ENCODE measurements around the gene ING3.
"Not testable (repeated sequence)": the region's sequence is repeated elsewhere in the genome, so short reads cannot be mapped to it uniquely, and the experiment has no call there.

GRCh38 chr7:121005058-121005457 lies 54.5 kb downstream of the ING3 start:
- TF ChIP-seq, protein P1, sequence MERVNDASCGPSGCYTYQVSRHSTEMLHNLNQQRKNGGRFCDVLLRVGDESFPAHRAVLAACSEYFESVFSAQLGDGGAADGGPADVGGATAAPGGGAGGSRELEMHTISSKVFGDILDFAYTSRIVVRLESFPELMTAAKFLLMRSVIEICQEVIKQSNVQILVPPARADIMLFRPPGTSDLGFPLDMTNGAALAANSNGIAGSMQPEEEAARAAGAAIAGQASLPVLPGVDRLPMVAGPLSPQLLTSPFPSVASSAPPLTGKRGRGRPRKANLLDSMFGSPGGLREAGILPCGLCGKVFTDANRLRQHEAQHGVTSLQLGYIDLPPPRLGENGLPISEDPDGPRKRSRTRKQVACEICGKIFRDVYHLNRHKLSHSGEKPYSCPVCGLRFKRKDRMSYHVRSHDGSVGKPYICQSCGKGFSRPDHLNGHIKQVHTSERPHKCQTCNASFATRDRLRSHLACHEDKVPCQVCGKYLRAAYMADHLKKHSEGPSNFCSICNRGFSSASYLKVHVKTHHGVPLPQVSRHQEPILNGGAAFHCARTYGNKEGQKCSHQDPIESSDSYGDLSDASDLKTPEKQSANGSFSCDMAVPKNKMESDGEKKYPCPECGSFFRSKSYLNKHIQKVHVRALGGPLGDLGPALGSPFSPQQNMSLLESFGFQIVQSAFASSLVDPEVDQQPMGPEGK (CRISPR knock-in tag; IDR thresholded peaks at IDR 0.05): not testable (repeated sequence)
- TF ChIP-seq FOXA3 (CRISPR knock-in tag; IDR thresholded peaks at IDR 0.05); CCAR2 (optimal IDR thresholded peaks at IDR 0.05; ENCODE audit: low read depth, low read length); EP300 (IDR thresholded peaks at IDR 0.05; ENCODE audit: low read depth in 2 of 2, low read length in 2 of 2); EP300 (CRISPR knock-in tag; IDR thresholded peaks at IDR 0.05; ENCODE audit: borderline replicate concordance); ZBTB21 (CRISPR knock-in tag; IDR thresholded peaks at IDR 0.05); HDAC1 (CRISPR knock-in tag; IDR thresholded peaks at IDR 0.05); PPARG (CRISPR knock-in tag; conservative IDR thresholded peaks at IDR 0.05); NR2F6 (IDR thresholded peaks at IDR 0.05); NR2F6 (CRISPR knock-in tag; IDR thresholded peaks at IDR 0.05); AGO2 (optimal IDR thresholded peaks at IDR 0.05; ENCODE audit: low read depth, low read length); TBP (CRISPR knock-in tag; IDR thresholded peaks at IDR 0.05); ZNF296 (CRISPR knock-in tag; conservative IDR thresholded peaks at IDR 0.05); POLR2A (IDR thresholded peaks at IDR 0.05; ENCODE audit: insufficient read depth in 1 of 2, low read depth in 2 of 2, low read length in 2 of 2): not testable (repeated sequence)
- TF ChIP-seq, protein P2, sequence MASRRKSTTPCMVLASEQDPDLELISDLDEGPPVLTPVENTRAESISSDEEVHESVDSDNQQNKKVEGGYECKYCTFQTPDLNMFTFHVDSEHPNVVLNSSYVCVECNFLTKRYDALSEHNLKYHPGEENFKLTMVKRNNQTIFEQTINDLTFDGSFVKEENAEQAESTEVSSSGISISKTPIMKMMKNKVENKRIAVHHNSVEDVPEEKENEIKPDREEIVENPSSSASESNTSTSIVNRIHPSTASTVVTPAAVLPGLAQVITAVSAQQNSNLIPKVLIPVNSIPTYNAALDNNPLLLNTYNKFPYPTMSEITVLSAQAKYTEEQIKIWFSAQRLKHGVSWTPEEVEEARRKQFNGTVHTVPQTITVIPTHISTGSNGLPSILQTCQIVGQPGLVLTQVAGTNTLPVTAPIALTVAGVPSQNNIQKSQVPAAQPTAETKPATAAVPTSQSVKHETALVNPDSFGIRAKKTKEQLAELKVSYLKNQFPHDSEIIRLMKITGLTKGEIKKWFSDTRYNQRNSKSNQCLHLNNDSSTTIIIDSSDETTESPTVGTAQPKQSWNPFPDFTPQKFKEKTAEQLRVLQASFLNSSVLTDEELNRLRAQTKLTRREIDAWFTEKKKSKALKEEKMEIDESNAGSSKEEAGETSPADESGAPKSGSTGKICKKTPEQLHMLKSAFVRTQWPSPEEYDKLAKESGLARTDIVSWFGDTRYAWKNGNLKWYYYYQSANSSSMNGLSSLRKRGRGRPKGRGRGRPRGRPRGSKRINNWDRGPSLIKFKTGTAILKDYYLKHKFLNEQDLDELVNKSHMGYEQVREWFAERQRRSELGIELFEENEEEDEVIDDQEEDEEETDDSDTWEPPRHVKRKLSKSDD (CRISPR knock-in tag; IDR thresholded peaks at IDR 0.05; ENCODE audit: low read depth): not testable (repeated sequence)
- TF ChIP-seq, protein P3, sequence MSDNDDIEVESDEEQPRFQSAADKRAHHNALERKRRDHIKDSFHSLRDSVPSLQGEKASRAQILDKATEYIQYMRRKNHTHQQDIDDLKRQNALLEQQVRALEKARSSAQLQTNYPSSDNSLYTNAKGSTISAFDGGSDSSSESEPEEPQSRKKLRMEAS (IDR thresholded peaks at IDR 0.05): not testable (repeated sequence)
